HEK293 (cell line): Measurements from ENCODE around the gene NOL3.

Experiments used
- GLIS1 ChIP-seq: fragments of 450-650 bp; formaldehyde crosslinking; IDR thresholded peaks from 2 replicates; pipeline ENCODE4 v1.5.1; 2016; ENCODE audit warnings: missing biosample characterization, missing genetic modification characterization
- KLF1 ChIP-seq: fragments of 450-650 bp; formaldehyde crosslinking; IDR thresholded peaks from 2 replicates; pipeline ENCODE4 v1.5.1; 2016; ENCODE audit warnings: missing biosample characterization, missing genetic modification characterization
- KLF10 ChIP-seq: fragments of 450-650 bp; IDR thresholded peaks from 2 replicates; pipeline ENCODE4 v1.5.1; 2018; ENCODE audit warnings: missing biosample characterization, mild to moderate bottlenecking, missing genetic modification characterization
- KLF9 ChIP-seq: fragments of 450-650 bp; formaldehyde crosslinking; IDR thresholded peaks from 2 replicates; pipeline ENCODE4 v1.5.1; 2016; ENCODE audit warnings: missing biosample characterization, missing genetic modification characterization, low read depth
- SCRT2 ChIP-seq: fragments of 450-650 bp; formaldehyde crosslinking; IDR thresholded peaks from 2 replicates; pipeline ENCODE4 v1.5.1; 2016; ENCODE audit warnings: missing biosample characterization, missing genetic modification characterization
- SP2 ChIP-seq: fragments of 450-650 bp; formaldehyde crosslinking; IDR thresholded peaks from 2 replicates; pipeline ENCODE4 v1.5.1; 2016; ENCODE audit warnings: missing biosample characterization, missing genetic modification characterization
- ZBTB17 ChIP-seq: fragments of 450-650 bp; formaldehyde crosslinking; IDR thresholded peaks from 2 replicates; pipeline ENCODE4 v1.5.1; 2016; ENCODE audit warnings: missing biosample characterization, missing genetic modification characterization
- ZBTB21 ChIP-seq: fragments of 450-650 bp; formaldehyde crosslinking; IDR thresholded peaks from 2 replicates; pipeline ENCODE4 v1.5.1; 2017; ENCODE audit warnings: missing biosample characterization, missing genetic modification characterization
- ZBTB7A ChIP-seq: fragments of 450-650 bp; formaldehyde crosslinking; IDR thresholded peaks from 2 replicates; pipeline ENCODE4 v1.5.1; 2016; ENCODE audit warnings: low read depth, missing biosample characterization, missing genetic modification characterization
- ZFHX2 ChIP-seq: fragments of 450-650 bp; formaldehyde crosslinking; conservative IDR thresholded peaks from 2 replicates; pipeline ENCODE4 v1.5.1; 2016; ENCODE audit warnings: missing biosample characterization, missing genetic modification characterization
- ZNF398 ChIP-seq: fragments of 450-650 bp; formaldehyde crosslinking; IDR thresholded peaks from 2 replicates; pipeline ENCODE4 v1.5.1; 2017; ENCODE audit warnings: missing biosample characterization, missing genetic modification characterization
- ZNF76 ChIP-seq: fragments of 450-650 bp; formaldehyde crosslinking; IDR thresholded peaks from 2 replicates; pipeline ENCODE4; 2016; ENCODE audit warnings: low read depth, missing biosample characterization, missing genetic modification characterization, borderline replicate concordance
- ZSCAN30 ChIP-seq: fragments of 450-650 bp; IDR thresholded peaks from 2 replicates; pipeline ENCODE4 v1.5.1; 2018; ENCODE audit warnings: missing biosample characterization, mild to moderate bottlenecking, missing genetic modification characterization, moderate library complexity
- TF ChIP-seq, protein P1 (sequence below): fragments of 450-650 bp; formaldehyde crosslinking; IDR thresholded peaks from 2 replicates; pipeline ENCODE4 v1.5.1; 2017; ENCODE audit warnings: missing biosample characterization, missing genetic modification characterization
- TF ChIP-seq, protein P2 (sequence below): fragments of 450-650 bp; formaldehyde crosslinking; IDR thresholded peaks from 2 replicates; pipeline ENCODE4 v1.5.1; 2017; ENCODE audit warnings: missing biosample characterization, missing genetic modification characterization
- TF ChIP-seq, protein P3 (sequence below): fragments of 450-650 bp; formaldehyde crosslinking; IDR thresholded peaks from 2 replicates; pipeline ENCODE4 v1.5.1; 2016; ENCODE audit warnings: missing biosample characterization, missing genetic modification characterization
- TF ChIP-seq, protein P4 (sequence below): fragments of 450-650 bp; formaldehyde crosslinking; IDR thresholded peaks from 2 replicates; pipeline ENCODE4 v1.5.1; 2016; ENCODE audit warnings: missing biosample characterization, missing genetic modification characterization, borderline replicate concordance
- TF ChIP-seq, protein P5 (sequence below): fragments of 450-650 bp; formaldehyde crosslinking; conservative IDR thresholded peaks from 2 replicates; pipeline ENCODE4 v1.5.1; 2016; ENCODE audit warnings: low read depth, missing biosample characterization, missing genetic modification characterization
- TF ChIP-seq, protein P6 (sequence below): fragments of 450-650 bp; formaldehyde crosslinking; IDR thresholded peaks from 2 replicates; pipeline ENCODE4 v1.5.1; 2016; ENCODE audit warnings: missing biosample characterization, missing genetic modification characterization

Gene NOL3

GRCh38 chr16:67183627-67184452 lies 13.5 kb downstream of the NOL3 start, which contains the start of gene MATCAP1 (continued):
- peak; percentile 88 for TF ChIP-seq ZNF398 (tag by site-specific recombination)
- TF ChIP-seq, protein P1, sequence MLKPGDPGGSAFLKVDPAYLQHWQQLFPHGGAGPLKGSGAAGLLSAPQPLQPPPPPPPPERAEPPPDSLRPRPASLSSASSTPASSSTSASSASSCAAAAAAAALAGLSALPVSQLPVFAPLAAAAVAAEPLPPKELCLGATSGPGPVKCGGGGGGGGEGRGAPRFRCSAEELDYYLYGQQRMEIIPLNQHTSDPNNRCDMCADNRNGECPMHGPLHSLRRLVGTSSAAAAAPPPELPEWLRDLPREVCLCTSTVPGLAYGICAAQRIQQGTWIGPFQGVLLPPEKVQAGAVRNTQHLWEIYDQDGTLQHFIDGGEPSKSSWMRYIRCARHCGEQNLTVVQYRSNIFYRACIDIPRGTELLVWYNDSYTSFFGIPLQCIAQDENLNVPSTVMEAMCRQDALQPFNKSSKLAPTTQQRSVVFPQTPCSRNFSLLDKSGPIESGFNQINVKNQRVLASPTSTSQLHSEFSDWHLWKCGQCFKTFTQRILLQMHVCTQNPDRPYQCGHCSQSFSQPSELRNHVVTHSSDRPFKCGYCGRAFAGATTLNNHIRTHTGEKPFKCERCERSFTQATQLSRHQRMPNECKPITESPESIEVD, result no peak
- TF ChIP-seq, protein P2, sequence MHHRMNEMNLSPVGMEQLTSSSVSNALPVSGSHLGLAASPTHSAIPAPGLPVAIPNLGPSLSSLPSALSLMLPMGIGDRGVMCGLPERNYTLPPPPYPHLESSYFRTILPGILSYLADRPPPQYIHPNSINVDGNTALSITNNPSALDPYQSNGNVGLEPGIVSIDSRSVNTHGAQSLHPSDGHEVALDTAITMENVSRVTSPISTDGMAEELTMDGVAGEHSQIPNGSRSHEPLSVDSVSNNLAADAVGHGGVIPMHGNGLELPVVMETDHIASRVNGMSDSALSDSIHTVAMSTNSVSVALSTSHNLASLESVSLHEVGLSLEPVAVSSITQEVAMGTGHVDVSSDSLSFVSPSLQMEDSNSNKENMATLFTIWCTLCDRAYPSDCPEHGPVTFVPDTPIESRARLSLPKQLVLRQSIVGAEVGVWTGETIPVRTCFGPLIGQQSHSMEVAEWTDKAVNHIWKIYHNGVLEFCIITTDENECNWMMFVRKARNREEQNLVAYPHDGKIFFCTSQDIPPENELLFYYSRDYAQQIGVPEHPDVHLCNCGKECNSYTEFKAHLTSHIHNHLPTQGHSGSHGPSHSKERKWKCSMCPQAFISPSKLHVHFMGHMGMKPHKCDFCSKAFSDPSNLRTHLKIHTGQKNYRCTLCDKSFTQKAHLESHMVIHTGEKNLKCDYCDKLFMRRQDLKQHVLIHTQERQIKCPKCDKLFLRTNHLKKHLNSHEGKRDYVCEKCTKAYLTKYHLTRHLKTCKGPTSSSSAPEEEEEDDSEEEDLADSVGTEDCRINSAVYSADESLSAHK (tag by site-specific recombination), result peak; percentile 8; the same call in 1 of the 2 replicates
- TF ChIP-seq, protein P3, sequence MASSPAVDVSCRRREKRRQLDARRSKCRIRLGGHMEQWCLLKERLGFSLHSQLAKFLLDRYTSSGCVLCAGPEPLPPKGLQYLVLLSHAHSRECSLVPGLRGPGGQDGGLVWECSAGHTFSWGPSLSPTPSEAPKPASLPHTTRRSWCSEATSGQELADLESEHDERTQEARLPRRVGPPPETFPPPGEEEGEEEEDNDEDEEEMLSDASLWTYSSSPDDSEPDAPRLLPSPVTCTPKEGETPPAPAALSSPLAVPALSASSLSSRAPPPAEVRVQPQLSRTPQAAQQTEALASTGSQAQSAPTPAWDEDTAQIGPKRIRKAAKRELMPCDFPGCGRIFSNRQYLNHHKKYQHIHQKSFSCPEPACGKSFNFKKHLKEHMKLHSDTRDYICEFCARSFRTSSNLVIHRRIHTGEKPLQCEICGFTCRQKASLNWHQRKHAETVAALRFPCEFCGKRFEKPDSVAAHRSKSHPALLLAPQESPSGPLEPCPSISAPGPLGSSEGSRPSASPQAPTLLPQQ, result peak; percentile 84; the same call in 1 of the 2 replicates
- TF ChIP-seq, protein P4, sequence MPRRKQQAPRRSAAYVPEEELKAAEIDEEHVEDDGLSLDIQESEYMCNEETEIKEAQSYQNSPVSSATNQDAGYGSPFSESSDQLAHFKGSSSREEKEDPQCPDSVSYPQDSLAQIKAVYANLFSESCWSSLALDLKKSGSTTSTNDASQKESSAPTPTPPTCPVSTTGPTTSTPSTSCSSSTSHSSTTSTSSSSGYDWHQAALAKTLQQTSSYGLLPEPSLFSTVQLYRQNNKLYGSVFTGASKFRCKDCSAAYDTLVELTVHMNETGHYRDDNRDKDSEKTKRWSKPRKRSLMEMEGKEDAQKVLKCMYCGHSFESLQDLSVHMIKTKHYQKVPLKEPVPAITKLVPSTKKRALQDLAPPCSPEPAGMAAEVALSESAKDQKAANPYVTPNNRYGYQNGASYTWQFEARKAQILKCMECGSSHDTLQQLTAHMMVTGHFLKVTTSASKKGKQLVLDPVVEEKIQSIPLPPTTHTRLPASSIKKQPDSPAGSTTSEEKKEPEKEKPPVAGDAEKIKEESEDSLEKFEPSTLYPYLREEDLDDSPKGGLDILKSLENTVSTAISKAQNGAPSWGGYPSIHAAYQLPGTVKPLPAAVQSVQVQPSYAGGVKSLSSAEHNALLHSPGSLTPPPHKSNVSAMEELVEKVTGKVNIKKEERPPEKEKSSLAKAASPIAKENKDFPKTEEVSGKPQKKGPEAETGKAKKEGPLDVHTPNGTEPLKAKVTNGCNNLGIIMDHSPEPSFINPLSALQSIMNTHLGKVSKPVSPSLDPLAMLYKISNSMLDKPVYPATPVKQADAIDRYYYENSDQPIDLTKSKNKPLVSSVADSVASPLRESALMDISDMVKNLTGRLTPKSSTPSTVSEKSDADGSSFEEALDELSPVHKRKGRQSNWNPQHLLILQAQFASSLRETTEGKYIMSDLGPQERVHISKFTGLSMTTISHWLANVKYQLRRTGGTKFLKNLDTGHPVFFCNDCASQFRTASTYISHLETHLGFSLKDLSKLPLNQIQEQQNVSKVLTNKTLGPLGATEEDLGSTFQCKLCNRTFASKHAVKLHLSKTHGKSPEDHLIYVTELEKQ (tag by site-specific recombination), result no peak
- TF ChIP-seq, protein P5, sequence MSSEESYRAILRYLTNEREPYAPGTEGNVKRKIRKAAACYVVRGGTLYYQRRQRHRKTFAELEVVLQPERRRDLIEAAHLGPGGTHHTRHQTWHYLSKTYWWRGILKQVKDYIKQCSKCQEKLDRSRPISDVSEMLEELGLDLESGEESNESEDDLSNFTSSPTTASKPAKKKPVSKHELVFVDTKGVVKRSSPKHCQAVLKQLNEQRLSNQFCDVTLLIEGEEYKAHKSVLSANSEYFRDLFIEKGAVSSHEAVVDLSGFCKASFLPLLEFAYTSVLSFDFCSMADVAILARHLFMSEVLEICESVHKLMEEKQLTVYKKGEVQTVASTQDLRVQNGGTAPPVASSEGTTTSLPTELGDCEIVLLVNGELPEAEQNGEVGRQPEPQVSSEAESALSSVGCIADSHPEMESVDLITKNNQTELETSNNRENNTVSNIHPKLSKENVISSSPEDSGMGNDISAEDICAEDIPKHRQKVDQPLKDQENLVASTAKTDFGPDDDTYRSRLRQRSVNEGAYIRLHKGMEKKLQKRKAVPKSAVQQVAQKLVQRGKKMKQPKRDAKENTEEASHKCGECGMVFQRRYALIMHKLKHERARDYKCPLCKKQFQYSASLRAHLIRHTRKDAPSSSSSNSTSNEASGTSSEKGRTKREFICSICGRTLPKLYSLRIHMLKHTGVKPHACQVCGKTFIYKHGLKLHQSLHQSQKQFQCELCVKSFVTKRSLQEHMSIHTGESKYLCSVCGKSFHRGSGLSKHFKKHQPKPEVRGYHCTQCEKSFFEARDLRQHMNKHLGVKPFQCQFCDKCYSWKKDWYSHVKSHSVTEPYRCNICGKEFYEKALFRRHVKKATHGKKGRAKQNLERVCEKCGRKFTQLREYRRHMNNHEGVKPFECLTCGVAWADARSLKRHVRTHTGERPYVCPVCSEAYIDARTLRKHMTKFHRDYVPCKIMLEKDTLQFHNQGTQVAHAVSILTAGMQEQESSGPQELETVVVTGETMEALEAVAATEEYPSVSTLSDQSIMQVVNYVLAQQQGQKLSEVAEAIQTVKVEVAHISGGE (tag by site-specific recombination), result peak; percentile 82
- TF ChIP-seq KLF9 (tag by site-specific recombination), result peak; percentile 96
- TF ChIP-seq, protein P6, sequence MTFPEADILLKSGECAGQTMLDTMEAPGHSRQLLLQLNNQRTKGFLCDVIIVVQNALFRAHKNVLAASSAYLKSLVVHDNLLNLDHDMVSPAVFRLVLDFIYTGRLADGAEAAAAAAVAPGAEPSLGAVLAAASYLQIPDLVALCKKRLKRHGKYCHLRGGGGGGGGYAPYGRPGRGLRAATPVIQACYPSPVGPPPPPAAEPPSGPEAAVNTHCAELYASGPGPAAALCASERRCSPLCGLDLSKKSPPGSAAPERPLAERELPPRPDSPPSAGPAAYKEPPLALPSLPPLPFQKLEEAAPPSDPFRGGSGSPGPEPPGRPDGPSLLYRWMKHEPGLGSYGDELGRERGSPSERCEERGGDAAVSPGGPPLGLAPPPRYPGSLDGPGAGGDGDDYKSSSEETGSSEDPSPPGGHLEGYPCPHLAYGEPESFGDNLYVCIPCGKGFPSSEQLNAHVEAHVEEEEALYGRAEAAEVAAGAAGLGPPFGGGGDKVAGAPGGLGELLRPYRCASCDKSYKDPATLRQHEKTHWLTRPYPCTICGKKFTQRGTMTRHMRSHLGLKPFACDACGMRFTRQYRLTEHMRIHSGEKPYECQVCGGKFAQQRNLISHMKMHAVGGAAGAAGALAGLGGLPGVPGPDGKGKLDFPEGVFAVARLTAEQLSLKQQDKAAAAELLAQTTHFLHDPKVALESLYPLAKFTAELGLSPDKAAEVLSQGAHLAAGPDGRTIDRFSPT (tag by site-specific recombination), result no peak
- peak; percentile 66; the same call in 1 of the 2 replicates for TF ChIP-seq KLF10 (tag by site-specific recombination)
- TF ChIP-seq ZBTB7A, result peak; percentile 40; the same call in 1 of the 2 replicates
- peak; percentile 93 for TF ChIP-seq KLF1
- TF ChIP-seq ZBTB17 (tag by site-specific recombination), result peak; percentile 79
- peak; percentile 84 for TF ChIP-seq GLIS1
- 0 out of 2 replicates have a peak, but pooled peaks have one; percentile 12 for TF ChIP-seq ZSCAN30 (tag by site-specific recombination)
- peak; percentile 97 for TF ChIP-seq SCRT2 (tag by site-specific recombination)
- 0 out of 2 replicates have a peak, but pooled peaks have one; percentile 7 for TF ChIP-seq ZNF76 (tag by site-specific recombination)
- TF ChIP-seq ZFHX2 (tag by site-specific recombination), result peak; percentile 86
- peak; percentile 96 for TF ChIP-seq SP2 (tag by site-specific recombination)
- peak; percentile 94 for TF ChIP-seq ZBTB21
